GM21786 (cell line): ENCODE data around the gene NAALADL2.

Source experiments
- ATAC-seq: cut with Tn5 transposase; IDR thresholded peaks from one replicate; pipeline ENCODE4 v1.9.1; 2021; ENCODE audit not compliant: unreplicated experiment

The NAALADL2 gene

DNA sequence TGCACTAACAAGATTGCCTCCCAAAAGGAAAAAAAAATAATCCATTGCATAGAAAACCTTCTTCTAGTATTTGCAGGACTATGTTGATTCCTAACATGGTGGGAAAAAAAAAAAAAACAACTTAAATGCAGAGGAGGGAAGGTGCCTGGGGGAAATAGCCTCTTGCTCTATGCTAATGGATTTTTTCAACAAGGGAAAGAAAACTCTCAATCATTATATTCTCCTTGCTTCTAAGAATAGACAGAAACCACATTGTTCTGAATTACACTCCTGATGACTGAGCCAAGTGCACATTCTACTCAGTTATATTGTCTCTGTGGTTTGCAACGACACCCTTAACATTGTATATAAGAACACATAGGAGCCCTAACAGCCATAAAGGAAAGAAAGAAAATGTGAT, 760.2 kb downstream of the NAALADL2 start:
- no peak for ATAC-seq

DNA sequence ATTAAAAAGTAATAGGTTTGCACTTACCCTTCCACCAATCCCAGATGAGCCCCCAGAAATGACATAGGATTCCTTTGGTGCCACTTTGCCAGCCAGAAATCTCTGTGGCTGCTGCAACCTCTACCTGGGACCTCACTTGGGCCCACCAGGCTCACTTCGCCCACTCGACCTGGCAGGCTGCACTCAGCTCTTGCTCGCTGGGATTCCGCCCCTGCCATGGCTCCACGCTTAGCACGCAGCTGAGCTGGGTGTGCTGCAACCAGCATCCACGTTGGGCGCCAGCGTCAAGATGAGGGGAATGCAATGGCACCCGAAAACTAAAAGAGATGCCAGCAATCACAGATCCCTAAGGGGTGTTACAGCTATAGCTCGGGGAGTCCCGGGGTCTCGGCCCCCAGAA, 761.0 kb downstream of the NAALADL2 start:
- no peak for ATAC-seq

DNA sequence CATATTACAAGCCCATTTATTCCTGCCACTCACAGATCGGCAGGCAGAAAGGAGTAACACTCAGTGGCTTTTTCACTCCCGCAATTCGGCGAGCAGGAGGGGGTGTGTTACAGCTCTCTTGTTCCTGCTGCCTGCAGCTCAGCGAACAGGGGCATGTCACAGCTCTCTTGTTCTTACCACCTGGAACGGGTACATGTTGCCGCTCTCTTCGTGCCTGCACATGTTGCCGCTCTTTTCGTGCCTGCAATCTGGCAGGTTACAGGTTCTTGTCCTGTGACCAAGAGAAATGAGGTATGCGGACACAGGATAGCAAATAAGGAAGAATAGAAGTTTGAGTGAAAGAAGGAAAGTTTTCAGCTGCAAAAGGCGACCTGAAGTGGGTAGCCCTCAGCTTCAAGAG, 761.4 kb downstream of the NAALADL2 start:
- ATAC-seq, result no peak

- no peak for ATAC-seq
These were observed 781.8 kb downstream of the NAALADL2 start for GRCh38 chr3:175640958-175641357.

GRCh38 chr3:175646865-175647264, 787.7 kb downstream of the NAALADL2 start:
- ATAC-seq, result no peak

GRCh38 chr3:175648899-175649298, 789.8 kb downstream of the NAALADL2 start:
- ATAC-seq, result no peak

- no peak for ATAC-seq
These were observed 792.6 kb downstream of the NAALADL2 start for GRCh38 chr3:175651716-175652115.

DNA sequence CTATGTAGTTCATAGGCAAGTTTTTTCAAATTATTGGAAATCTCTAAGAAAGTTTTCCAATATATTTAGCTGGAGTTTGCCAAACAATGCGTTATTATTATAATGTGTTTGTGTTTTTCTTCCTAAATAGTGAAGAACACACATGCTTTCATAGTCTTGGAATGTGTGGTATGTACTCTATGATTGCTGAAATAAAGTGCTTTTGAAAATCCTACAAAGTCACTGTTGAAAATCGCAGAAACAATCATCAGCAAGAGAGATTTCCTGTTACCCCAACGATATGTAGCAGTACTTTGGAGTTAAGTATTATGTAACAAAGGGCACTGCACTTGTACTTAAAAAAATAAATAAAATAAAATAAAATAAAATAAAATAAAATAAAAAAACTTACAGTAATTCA, 796.2 kb downstream of the NAALADL2 start:
- ATAC-seq, result no peak

GRCh38 chr3:175656461-175656860, 797.3 kb downstream of the NAALADL2 start:
- no peak for ATAC-seq

- ATAC-seq, result no peak
These were observed 800.7 kb downstream of the NAALADL2 start for GRCh38 chr3:175659670-175660350.

GRCh38 chr3:175662815-175663214, 803.7 kb downstream of the NAALADL2 start:
- ATAC-seq, result no peak

DNA sequence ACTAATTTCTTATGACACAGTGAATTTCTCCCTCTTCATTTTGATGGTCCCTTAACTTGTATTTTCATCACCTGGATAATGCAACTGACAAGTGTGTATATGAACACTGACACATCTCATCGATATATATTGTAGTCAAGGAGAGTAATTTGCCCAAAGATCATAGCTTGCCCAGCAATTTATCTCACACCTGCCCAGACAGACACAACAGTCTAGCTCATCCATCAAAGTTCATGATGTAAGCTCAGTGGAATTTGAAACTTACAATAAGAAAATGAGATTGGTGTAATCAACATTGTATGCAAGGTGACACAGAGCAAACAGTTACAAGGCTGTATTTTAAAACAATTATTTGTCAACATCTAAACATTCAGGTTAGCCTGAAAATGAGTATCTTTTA, 805.8 kb downstream of the NAALADL2 start:
- no peak for ATAC-seq

GRCh38 chr3:175668300-175668699, 809.2 kb downstream of the NAALADL2 start:
- no peak for ATAC-seq

DNA sequence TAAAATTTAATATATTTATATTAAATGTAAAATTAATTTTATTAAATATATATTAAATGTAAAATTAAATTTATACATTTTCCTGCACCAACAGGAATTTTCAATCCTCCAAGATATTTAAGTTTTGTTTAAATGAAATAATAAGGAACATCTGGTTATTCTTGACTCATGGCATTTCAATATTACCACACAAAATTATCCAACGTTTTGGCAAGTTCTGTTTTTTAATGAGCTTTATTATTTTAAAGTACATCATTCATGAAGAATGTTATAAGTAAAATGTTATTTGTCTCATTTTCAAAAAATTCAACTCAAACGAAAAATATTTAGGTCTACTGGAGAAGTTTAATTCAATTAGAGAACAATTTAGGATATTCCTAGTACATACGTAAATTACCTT, 811.4 kb downstream of the NAALADL2 start:
- ATAC-seq, result no peak

DNA sequence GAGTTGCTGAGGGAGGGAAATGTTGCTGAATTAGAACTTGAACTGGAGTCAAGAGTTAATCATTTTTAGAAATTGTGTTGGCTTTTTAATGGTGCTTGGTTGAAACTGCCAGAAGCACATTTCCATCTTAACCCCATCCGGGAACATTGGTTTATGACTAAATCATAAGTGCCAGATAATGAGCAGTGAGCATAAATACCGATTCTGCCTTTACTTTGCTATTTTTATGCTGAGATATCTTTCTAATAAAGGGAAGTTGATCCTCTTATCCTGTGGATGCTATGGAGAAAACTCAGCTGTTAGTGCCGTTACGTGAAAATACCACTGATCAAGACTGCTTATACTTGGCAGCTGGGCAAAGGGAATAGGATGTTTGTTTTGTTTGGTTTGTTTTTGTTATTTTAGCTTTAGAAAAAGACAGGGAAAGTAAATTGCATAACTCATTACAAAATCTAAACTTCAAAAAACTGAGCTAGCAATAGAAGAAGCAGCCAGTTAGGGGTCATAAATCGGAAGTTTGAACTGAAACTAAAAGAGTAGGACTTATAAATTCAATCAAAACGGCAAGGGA, 813.1 kb downstream of the NAALADL2 start:
- no peak for ATAC-seq

- ATAC-seq, result no peak
These were observed 820.4 kb downstream of the NAALADL2 start for GRCh38 chr3:175679568-175679967.

GRCh38 chr3:175692256-175692655, 833.1 kb downstream of the NAALADL2 start:
- ATAC-seq, result no peak

DNA sequence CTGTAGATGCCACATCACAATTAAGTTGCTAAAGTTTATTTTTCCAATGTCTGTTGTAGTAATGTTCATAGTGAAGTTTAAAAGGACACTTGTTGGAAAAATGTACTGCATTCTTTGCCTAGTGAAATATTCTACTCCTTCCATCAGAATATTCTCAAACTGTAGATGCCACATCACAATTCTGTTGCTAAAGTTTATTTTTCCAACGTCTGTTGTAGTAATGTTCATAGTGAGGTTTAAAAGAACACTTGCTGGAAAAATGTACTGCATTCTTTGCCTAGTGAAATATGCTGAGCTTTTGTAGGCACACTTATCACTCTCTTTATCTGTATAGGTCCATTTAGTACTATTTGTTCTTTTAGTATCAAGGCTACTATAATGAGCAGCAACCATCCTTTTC, 836.1 kb downstream of the NAALADL2 start:
- ATAC-seq, result no peak

DNA sequence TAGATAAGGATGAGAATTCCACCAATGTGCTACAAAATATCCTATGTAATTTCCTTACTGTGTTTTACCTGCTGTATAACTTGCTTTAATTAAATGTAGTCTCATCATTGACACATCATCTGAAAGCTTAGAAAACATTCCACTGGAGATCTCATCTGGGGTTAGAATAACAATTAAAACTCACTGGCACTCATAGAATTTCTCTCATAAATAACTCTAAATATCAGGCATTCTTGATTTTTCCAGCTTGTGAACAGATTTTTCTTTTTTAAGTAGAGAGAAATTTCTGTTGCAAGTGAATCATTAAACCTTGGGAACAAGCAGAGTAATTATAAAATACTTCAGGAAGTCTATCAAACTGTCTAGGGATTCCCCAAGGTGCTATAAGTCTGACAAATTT, 843.8 kb downstream of the NAALADL2 start:
- no peak for ATAC-seq

DNA sequence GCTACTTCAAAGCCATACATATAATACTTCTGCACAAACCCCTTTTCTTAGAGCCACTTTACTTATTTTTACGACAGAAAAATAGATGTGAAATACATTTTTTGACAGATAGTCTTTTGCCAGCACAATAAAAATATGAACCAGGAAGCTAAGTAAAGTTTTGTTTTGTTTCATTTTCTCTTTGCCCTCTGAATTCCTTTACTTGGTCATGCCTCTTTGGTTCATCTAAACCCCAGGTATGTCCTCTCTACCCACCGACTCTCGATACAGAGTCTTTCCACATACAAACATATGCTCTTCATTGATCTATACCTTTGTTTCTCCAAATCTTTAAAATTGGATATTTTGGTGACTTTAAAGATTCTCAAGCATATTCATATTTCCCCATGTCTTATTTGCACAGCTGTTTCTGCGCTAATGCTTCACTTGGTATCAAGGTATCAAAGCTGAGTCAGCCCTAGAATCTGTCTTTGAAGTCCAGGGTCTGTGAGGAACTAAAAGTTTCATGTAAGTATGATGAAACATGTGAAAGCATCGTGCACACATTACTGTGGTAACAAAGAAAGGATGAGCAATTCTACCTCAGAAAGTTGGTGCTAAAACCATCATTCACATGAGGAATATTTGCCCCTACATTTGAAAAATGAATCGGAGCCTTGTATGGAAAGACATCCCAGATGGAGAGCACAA, 845.4 kb downstream of the NAALADL2 start:
- ATAC-seq, result peak; percentile 62

DNA sequence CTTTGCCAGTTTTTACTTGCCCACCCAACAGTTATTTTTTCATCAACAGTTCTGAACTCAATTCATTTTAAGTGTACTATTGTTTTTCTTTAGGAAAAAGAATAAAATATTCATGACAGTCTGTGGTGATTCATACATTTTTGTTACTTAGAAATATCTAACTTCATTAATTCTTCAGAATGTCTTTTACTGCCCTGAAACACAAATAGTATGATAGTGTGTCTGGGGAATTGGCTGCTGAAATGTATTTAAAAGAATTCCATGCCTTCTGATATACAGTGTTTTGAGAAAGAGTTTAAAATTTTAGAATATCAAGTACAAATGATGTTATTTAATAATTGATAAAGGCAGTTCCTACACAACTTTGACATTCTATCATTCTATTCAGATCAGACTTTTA, 854.1 kb downstream of the NAALADL2 start:
- no peak for ATAC-seq

DNA sequence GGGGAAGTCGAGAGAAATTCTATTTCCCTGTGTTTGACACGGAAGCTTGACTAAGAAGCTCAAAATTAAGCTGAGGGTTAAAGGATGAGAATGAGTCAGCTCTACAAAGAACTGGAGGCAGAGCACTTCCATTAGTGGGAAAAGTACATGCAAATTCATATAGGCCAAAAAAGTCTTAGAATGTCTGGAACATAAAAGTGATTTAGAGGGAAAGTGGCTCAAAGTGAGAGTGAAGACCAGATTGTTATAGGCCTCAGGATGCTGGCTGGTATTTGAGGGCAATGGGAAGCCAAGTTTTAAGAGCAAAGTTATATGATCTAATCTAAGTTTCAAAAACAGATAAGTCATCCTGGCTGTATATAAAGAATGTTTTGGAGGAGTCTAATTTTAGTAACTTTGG, 857.3 kb downstream of the NAALADL2 start:
- ATAC-seq, result no peak
